Liver (tissue), 4 donors: ENCODE measurements around the gene NAP1L1. TPM values are rescaled to one million over a fixed set of nuclear protein-coding genes. Genes with fewer than 3 reads are reported as not detected.

Experiments
- polyA plus RNA-seq, 2 donors: library from polyadenylated mRNA; stranded (reverse) in 1 of 2; unstranded in 1 of 2; fragments of 200-250 nt in 1 of 2; fragments of >200 nt in 1 of 2; fragmentation: Nextera tagmentation in 1 of 2; extraction: Ambion mirVana in 1 of 2; gene quantifications; one replicate each; pipeline versions ENCODE4 v1.2.1 to v1.2.3, GENCODE V29; 2013 to 2015
- total RNA-seq, 2 donors: library from RNA; depleted of rRNA; stranded (reverse); fragments of >200 nt; gene quantifications; one replicate each; pipeline ENCODE4 v1.2.3, GENCODE V29; 2014
- donor health status: healthy.
- donor health status: healthy.
- donor health status: healthy.

NAP1L1 gene
- total and polyA plus RNA-seq, 4 donors: 36.6 to 74.7 (median 42.4) TPM

Other genes starting within 250 kb of the NAP1L1 start
- 10 to 100 TPM in 1 of 2 donors, 1 to 10 TPM in 1; 4.5 to 11.5 TPM for gene PHLDA1, start 52.9 kb downstream of the NAP1L1 start, total RNA-seq
- gene PHLDA1, start 52.9 kb downstream of the NAP1L1 start, polyA plus RNA-seq: 1 to 10 TPM; 2.8 to 6.9 TPM